HG03175 (cell line): Measurements from ENCODE around the gene RBM4B.

Experiments used
- ATAC-seq: cut with Tn5 transposase; IDR thresholded peaks from one replicate; pipeline ENCODE4 v1.9.1; 2021; ENCODE audit warnings: mild to moderate bottlenecking, moderate library complexity; ENCODE audit not compliant: unreplicated experiment

The RBM4B gene

DNA sequence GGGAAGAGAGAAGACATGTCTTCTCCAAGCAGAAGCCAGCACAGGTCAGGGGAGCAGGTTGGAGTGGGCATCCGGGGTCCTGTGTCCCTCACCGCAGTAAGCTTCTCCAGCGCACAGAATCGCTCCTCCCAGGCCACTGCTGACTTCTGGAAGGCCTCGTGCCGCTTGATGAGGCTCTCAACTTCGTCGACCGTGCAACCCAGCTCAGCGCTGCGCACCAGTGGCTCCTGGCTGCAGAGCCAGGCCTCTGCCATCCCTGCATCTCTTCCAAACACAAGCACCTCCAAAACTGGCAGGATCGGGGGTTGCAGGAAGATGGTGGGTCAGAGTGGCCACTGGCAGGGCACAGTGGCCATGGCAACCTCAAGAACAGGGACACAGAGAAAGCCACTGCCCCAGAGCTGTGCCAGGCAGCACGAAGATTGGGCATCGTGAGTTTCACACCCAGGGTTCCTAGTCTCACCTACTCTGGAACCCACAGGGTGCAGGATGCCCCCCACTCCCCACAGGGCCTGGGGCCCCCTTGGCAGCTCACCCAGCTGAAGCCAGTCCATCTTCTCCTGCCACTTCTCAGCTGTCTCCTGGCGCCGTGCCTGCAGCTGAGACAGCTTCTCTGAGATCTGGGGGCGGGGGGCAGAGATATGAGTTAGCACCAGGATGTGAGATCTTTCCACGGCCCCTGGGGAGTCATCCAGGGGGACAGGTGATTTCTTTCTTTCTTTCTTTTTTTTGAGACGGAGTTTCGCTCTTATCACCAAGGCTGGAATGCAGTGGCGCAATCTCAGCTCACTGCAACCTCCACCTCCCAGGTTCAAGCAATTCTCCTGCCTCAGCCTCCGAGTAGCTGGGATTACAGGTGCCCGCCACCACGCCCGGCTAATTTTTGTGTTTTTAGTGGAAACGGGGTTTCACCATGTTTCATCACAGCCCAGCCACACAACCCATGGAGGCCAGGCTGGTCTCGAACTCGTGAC, 11.2 kb upstream of the RBM4B start:
- no peak for ATAC-seq

DNA sequence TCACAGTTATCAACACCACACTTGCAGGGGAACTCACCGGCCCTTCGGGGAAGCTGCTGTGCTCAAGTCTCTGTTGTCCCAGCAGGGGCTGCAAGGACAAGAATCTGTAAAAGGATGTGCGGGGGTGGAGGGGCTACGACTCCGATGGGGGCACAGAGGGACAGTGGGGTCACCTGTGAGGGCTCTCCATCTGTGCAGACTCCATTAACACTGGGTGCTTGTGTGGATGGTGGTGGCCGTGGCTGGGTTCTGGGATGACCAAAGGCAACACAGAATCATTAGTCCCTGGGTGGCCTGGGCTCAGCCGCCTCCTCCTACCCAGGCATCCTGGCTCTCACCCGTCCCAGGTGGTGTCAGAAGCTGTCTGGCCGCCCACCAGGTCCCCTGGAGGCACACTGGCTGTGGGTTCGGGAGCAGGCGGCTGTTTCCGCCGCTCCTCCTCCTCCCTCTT, 10.2 kb upstream of the RBM4B start:
- no peak for ATAC-seq

DNA sequence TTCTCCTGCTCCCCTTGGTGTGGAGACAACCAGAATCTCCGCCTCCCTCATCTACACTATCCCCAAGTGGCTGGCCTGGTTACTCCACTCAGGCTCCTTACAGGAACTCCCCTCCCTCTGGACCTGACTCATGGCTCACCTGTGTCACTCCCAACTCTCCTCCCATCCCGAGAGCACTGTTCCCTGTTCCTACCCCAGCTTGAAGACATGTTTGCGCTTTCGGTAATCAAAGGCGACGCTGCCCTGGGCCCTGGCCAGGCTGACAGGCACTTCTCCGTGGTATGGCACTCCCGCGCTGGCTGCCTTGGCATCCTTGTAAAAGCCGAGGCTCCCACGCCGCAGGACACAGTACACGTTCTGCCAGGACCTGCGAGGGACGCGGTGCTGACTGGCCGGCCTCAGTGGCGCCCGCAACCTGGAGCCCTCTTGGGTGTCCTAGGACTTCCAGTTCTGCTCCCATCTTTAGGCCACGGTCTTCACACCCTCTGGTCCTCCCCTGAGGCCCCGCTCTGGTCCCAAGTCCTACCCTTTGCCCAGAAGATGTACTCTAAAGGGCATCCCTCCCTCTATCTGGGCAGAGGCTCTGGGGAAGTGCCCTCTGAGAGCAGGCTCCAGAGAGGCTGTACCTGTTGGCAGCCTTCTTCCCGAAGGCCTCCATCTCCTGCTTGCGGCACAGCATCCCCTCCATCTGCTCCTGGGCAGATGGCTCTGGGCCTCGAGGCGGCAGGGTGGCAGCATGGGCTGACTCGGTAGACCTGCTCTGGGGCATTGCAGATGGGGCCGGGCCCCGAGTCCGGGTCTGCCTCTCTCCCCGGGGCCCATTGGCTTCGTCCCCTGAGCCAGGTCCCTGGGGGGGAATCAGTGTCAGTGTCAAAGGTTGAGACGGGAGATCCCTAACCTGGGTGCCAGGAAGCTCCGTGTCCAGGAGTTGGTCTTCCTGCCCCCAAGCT, 9.4 kb upstream of the RBM4B start:
- no peak for ATAC-seq

DNA sequence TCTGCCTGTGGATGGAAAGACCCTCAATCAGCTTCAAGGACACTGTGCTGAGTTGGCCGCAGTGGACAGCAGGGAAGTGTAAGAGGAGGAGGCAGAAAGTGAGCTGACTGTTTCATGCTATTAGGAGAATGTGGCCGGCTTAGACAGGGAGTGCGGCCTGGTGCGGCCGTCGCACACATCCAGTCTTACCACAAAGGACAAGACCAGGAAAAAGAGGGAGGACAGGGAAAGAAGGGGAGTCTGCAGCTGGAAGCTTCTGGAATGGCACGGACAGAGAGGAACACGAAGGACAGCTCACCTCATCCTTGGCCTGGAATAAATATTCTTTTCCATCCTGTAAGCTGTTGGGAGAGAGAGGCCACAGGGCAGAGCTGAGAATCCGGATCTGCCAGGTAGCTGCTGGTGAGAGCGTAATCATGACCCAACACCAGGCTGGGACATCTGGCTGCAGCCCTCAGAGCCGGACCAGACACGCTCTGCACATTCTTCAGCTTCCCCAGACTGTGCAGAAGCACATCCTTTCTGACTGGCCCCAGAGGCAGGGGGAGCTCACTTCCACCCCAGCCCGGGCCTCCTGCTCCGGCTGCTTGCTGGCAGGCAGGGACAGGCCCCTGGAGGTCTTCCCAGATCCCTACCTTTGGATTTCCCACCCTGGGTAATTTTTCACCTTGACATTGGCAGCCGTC, 8.6 kb upstream of the RBM4B start:
- no peak for ATAC-seq

DNA sequence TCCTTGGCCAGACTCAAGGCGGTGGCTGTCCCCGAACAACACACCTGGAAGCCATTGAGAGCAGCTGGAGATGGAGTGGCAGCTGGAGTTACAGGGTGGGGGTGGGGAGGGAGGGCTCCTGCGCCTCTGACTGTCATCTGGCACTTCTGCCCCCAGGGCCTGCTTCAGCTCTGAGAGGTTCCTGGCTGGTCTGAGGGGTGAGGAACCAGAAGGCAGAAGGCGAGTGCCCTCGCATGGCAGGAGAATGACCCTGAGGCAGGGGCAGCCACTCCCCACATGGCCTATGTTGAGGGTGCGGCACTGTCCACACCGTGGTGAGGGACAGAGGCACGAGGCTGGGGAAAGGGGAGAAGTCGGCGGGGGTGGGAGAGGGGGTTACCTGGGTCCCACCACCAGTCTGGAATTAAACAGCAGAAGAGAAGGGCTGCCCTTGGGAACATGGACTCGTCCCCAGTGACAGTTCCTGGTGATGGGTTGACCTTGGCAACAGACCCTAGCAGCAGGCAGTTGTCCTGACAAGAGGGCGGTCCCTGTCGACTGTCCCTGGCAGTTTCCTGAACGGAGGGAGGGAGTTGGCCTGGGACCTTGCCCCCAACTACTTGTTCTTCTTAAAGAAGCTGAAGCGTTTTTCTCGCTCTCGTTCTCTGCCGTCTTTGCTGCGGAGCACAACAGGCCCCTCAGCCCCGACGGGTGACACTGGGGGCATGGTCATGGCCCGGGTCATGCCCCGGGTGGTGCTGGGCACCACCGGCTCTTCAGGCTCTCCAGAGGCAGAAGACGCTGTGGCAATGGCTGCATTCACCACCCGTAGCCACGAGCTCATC, 7.8 kb upstream of the RBM4B start:
- ATAC-seq, result no peak

DNA sequence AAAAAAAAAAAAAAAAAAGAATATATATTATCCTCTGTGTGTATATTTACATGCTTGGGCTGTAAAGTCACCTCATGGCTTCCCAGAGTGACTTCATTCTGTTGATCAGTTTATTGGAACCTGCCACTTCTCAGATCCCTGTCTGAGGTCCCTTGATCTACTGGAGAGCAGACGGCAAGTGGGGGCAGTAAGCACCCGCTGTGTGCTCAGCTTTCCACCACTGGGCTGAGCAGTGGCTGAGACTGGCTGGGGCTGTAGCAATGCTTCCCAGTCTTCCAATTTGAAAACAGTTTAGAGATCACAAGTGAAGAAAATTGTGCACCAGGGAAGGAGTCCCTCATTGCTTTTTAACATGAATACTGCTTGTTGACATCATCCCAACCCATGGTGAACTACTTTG, 6.9 kb upstream of the RBM4B start:
- ATAC-seq, result no peak

DNA sequence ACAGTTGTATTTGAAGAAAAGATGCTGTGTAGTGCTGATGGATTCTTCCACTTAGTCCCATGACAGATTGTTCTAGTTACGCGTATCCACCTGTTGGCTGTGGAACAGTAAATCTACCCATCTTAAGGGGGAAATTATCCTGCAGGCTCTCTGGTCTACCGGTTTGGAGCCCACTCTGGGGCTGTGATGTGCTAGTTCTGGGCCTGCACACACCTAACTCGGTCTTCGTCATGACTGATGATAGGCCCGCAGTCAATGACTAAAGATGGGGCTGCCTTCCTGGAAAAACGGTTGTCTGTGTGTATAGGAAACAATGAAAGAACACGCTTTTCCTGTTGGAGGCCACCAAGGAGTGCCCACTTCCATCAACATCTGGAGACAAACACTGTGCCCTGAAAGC, 6.2 kb upstream of the RBM4B start:
- ATAC-seq, result no peak

DNA sequence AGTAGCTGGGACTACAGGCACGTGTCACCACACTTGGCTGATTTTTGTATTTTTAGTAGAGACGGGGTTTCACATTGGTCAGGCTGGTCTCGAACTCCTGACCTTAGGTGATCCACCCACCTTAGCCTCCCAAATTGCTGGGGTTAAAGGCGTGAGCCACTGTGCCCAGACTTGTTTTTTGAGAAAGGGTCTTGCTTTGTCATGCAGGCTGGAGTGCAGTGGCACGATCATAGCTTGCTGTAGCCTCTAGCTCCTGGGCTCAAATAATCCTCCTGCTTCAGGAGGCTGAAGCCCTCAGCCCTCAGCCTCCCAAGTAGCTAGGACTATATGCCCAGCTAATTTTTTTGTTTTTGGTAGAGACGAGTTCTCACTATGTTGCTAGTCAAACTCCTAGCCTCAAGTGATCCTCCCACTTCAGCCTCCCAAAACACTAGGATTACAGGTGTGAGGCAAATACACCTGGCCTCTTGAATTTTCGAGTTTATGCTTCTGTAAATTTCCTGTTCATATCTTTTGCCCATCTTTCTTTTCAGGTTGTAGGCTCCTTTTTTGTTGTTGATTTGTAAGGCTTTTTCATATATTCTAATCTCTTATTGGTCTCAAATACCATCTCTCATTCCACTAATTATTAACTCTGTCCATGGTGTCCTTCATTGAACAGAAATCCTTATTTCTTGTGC, 3.4 kb upstream of the RBM4B start:
- ATAC-seq, result no peak

DNA sequence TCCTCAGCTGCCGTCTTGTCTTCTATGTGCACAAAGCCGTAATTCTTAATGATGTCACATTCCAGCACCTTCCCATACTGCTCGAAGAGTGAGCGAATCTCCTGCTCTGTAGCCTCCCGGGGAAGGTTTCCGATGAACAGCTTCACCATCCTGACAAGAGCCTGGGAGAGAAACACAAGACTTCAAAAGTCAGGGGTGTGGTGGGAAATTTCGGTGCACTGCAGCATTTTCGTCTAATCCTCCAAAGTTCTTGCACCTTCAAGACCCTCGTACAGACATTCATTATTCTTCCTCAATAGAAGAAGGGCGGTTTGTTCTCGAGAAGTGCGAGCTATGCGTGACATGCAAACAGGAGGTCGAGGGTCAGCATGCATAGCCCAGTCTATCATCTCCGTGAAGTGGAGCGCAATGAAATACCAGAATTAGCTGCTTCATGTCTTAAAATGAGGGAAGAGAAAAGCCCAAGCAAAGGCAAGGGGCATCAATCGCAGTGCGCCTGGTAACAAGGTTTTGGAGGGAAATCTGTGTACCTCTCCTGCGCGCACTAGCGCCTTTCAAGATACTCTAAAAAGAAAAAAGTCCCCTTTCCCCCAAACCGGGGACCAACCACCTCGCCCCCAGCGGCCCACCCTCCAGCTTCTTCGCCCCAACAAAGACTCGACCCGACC, 622 bp downstream of the RBM4B start:
- no peak for ATAC-seq

DNA sequence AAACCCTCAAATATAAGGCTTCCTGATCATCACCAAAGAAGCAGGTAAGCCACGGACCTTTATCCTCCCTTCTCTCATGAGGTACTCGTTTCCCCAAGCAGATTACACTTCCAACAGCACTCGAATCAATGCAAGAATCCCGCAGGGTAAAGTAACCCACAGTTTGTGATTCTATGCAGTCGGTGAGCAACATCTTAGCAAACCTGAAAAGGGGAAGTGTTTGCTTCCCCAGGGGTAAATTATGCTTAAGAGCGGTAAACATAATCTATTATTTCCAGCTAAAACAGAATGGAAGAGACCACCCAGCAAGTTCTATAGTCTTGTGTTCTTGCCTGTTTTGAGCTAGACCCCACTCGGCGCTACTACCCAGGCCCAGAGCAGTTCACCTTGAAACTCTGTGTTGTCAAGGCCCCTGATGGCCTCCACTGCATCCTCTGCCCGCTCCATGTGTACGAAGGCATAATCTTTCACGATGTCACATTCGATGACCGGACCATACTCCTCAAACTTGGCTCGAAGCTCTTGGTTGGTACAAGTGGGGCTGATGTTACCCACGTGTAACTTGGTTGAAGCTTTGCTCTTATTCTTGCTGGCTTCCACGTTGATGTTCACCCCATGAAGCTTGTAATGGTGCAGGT, 1.3 kb downstream of the RBM4B start:
- ATAC-seq, result no peak

DNA sequence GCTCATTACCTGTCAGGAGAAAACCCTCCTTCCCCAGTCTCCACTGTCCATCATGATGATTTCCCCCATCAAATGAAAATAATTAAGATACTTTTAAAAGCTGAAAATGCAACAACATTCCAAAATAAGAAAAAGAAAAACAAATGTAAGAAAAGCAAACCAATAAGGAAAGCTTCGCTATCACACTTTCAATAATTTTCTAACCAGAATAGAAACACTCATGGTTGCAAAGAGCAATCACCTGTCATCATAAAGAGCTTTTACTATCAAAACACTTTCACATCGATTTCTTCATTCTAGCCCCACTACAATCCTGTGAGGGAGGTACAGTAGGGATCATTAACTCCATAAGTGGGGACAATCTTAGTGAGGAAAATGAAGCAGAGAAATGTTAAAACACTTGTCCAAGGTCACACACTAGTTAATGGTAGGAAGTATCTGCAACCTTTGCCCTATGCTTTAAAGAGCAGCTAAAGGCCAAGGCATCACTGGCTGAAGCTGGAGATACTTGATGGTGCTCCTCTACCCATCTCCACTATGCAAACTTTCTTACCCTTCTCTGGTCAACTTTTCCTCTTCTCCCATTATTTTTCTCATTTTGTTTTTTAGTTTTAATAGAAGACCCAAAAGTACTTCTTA, 2.6 kb downstream of the RBM4B start:
- no peak for ATAC-seq

DNA sequence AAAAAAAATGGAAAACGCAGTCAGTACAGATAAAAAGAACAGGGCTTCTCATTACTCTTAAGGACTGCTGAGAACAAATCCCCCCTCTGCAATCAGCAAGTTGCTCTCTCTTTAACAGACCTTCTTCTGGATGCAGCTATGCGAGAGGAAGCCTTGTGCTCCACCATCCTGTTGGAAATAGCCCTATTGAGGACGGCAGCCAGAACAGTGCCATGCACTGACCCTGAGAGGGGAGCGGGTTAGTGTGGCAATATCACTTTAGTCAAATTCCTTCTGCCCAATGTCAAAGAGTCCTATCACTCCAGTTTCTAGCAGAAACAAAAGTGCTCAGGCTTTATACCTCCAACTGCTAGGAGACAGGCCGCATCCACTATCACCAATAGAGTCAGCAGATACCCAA, 6.9 kb downstream of the RBM4B start:
- no peak for ATAC-seq

DNA sequence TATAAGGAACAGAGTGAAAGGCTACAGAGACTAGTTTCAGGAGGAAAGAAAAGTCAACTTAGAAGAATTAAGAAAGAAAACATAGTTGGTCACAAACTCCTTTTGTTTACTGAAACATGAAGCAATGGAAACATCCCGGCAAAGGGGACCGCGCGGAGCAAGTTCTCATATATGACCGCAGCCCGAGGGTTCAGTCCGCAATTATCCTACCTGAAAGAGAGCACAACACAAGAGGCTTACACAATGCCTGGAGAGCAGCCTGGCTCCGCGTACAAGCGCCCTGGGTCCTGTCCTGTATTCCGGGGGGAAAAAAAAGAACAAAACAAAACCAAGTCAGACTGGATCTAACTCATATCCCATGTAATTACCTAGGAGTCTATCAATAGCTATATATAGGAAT, 12.3 kb downstream of the RBM4B start:
- no peak for ATAC-seq

DNA sequence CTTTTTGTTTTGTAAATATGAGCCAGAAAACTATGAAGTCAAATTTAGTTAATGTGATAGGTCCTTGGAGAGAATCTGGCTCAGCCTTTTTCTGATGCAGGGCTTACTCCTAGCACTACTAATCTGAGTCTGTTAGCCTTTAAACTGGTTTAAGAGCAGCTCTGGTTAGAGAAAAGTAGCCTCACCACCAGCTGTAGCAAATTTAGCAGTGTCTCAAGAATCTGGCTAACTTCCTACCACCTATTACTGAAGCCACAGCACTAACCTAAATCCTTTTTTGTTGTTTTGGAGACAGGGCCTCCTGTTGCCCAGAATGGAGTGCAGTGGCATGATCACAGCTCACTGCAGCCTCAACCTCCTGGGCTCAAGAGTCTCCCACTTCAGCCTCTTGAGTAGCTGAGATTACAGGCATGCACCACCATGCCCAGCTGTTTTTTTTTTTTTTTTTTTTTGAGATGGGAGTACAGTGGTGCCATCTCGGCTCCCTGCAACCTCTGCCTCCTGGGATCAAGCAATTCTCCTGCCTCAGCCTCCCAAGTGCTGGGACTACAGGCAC, 13.9 kb downstream of the RBM4B start:
- no peak for ATAC-seq

DNA sequence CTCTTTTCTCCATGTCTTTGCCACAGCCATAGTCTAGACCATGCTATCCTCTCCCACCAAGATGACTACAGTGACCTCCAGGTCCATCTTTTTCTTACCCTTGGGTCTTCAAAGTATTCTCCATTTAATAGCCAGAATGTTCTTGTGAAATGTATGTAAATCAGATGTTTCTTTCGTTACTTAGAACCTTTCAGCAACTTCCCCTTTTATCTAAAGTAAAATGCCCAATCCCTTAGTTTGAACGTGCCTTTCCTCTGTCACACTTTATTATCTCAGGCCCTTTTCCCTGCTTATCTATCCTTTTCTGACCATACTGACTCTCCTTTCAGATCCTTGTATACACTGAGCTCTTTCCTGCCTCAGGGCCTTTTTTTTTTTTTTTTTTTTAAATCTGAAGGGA, 17.9 kb downstream of the RBM4B start:
- no peak for ATAC-seq

DNA sequence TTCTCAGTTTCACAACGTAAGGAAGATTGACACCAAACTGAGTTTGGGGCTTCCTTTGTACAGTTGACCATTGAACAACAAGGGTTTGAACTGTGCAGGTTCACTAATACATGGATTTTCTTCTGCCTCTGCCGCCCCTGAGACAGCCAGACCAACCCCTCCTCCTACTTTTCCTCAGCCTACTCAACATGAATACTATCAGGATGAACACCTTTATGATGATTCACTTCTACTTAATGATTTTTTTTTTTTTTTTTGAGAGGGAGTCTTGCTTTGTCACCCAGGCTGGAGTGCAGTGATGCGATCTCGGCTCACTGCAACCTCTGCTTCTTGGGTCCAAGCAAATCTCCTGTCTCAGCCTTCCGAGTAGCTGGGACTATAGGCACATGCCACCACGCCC, 24.6 kb downstream of the RBM4B start:
- no peak for ATAC-seq

DNA sequence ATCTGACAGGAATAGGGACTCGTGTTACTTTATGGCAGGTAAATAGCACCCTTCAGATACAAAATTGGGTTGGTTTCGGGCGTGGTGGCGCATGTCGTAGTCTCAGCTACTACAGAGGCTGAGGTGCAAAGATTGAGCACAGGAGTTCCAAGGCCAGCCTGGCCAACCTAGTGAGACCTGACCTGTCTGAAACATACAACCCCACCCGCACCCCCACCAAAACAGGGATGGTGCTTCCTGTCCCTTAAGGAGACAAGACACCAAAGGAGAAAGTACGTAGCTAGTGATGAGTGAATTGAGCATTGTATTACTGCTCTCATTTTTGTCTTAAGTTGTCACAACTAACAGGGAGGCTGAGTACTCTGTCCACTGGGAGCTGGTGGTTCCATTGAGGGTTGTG, 25.0 kb downstream of the RBM4B start:
- ATAC-seq, result no peak

DNA sequence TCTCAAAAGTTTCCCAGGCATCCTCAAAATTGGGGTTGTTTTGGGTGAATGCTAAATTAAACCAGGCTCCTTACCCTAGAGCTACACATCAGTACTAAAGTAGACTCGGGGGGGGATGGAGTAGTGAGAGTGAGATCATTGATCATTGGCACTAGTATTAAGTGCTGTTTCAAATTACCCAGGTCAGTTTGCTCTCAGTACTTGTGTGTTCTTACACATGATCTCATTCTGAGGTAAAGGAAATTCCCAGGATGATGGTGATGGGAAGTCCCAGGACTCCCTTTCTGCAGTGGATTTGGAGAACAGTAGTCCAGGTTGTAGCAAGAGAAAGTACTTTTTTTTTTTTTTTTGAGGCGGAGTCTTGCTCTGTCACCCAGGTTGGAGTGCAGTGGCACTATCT, 26.7 kb downstream of the RBM4B start:
- ATAC-seq, result no peak
